GM12878 (cell line): Measurements from ENCODE around the gene PIK3C3. TPM values are rescaled to one million over a fixed set of nuclear protein-coding genes. Genes with fewer than 3 reads are reported as not detected.

Experiments used
- ATAC-seq: fragments of 200-7000 bp; cut with Tn5 transposase; 3 replicates; pipeline ENCODE4 v1.9.1; 2020; ENCODE audit warnings: mild to moderate bottlenecking, moderate library complexity
- BruUV-seq: library from RNA; stranded (reverse); fragments of 400-500 nt; replicated peaks from 2 replicates; lab custom pipeline; 2021; lab: Mats Ljungman, UMichigan
- CTCF ChIA-PET: fragments of 300-600 bp; sonication (Branson Sonifier 250); formaldehyde crosslinking; extraction: SDS; loops from one replicate; lab custom pipeline; 2021; ENCODE audit warnings: inconsistent platforms; lab: Yijun Ruan, JAX
- POLR2A ChIA-PET: fragments of 350-600 bp; formaldehyde crosslinking; extraction: SDS; loops from one replicate; lab custom pipeline; 2021; ENCODE audit warnings: inconsistent platforms; lab: Charles Lee
- RAD21 ChIA-PET: fragments of 300-600 bp; sonication (Branson Sonifier 250); formaldehyde crosslinking; loops from one replicate; lab custom pipeline; 2023; ENCODE audit warnings: antibody characterized with exemption; ENCODE audit not compliant: unreplicated experiment; lab: Charles Lee
- SMC1A ChIA-PET: fragments of 300-600 bp; sonication (Branson Sonifier 250); formaldehyde crosslinking; loops from one replicate; lab custom pipeline; 2023; ENCODE audit not compliant: unreplicated experiment, uncharacterized antibody; lab: Charles Lee
- DNase-seq: peaks from one replicate; pipeline ENCODE4 v3.0.0-alpha.2; 2011; ENCODE audit warnings: low read depth, low spot score
- FAIRE-seq: peaks from 3 replicates; lab custom pipeline; 2011; peaks lifted over from hg19 to GRCh38; lab: Jason Lieb, UNC
- H2AFZ ChIP-seq: 2 replicates; pipeline ENCODE4 v1.6.0; 2011; ENCODE audit warnings: low read depth, low read length, control low read depth; ENCODE audit not compliant: control insufficient read depth
- H3K27ac ChIP-seq: 2 replicates; pipeline ENCODE4 v1.5.1; 2011; ENCODE audit warnings: control low read depth; ENCODE audit not compliant: control insufficient read depth, insufficient read depth
- H3K27me3 ChIP-seq, 2 experiments: replicated peaks in 1 of 2; 2 replicates each; pipeline versions ENCODE4 v1.6.0 to v1.6.1; 2011; ENCODE audit warnings: low read length in 1 of 2; ENCODE audit not compliant: control insufficient read depth in 2 of 2, insufficient read depth in 2 of 2
- H3K36me3 ChIP-seq, 2 experiments: 2 replicates each; pipeline ENCODE4 v1.5.1; 2011; ENCODE audit warnings: low read length in 1 of 2; ENCODE audit not compliant: control insufficient read depth in 2 of 2, insufficient read depth in 2 of 2
- H3K4me1 ChIP-seq: 2 replicates; pipeline ENCODE4 v1.6.1; 2011; ENCODE audit warnings: mild to moderate bottlenecking, low read length, moderate library complexity, mixed read lengths; ENCODE audit not compliant: control insufficient read depth, insufficient read depth
- H3K4me2 ChIP-seq: 2 replicates; pipeline ENCODE4 v1.6.0; 2011; ENCODE audit warnings: control low read depth; ENCODE audit not compliant: control insufficient read depth, insufficient read depth
- H3K4me3 ChIP-seq: fragments of 200-600 bp; sonication (generic); 2 replicates; pipeline ENCODE4 v1.5.1; 2016
- H3K79me2 ChIP-seq: 2 replicates; pipeline ENCODE4 v1.6.0; 2011; ENCODE audit warnings: low read length; ENCODE audit not compliant: control insufficient read depth, insufficient read depth
- H3K9ac ChIP-seq: 2 replicates; pipeline ENCODE4 v1.8.0; 2011; ENCODE audit warnings: low read length, control low read depth, mixed read lengths; ENCODE audit not compliant: control insufficient read depth, insufficient read depth
- H3K9me3 ChIP-seq: replicated peaks from 3 replicates; pipeline ENCODE4 v1.5.1; 2011; ENCODE audit warnings: mild to moderate bottlenecking, low read length; ENCODE audit not compliant: control insufficient read depth, insufficient read depth
- H4K20me1 ChIP-seq: 2 replicates; pipeline ENCODE4 v1.6.0; 2011; ENCODE audit not compliant: control insufficient read depth, insufficient read depth
- CEBPZ ChIP-seq: fragments of 150-350 bp; IDR thresholded peaks from 2 replicates; pipeline ENCODE4 v1.6.1; 2016; ENCODE audit warnings: low read depth, low read length
- CTCF ChIP-seq, 3 experiments: IDR thresholded peaks in 2 of 3; conservative IDR thresholded peaks in 1 of 3; 2 replicates each; pipeline ENCODE4 v1.5.1; 2011; ENCODE audit warnings: low read depth in 3 of 3, low read length in 3 of 3, mild to moderate bottlenecking in 3 of 3, control low read depth in 2 of 3, moderate library complexity in 2 of 3, inconsistent platforms in 1 of 3, mixed read lengths in 1 of 3; ENCODE audit not compliant: control insufficient read depth in 2 of 3, insufficient read depth in 1 of 3; ENCODE audit errors: extremely low read depth in 1 of 3
- MTA2 ChIP-seq: fragments of 450-650 bp; IDR thresholded peaks from 2 replicates; pipeline ENCODE4 v1.6.1; 2016; ENCODE audit warnings: low read depth, mild to moderate bottlenecking, moderate library complexity
- POU2F2 ChIP-seq: IDR thresholded peaks from 3 replicates; pipeline ENCODE4 v1.6.1; 2011; ENCODE audit warnings: low read depth, mild to moderate bottlenecking, low read length, borderline replicate concordance
- RAD21 ChIP-seq: IDR thresholded peaks from 2 replicates; pipeline ENCODE4 v1.6.1; 2011; ENCODE audit warnings: mild to moderate bottlenecking, low read depth, low read length, moderate library complexity; ENCODE audit not compliant: insufficient read depth
- SMC3 ChIP-seq: IDR thresholded peaks from 2 replicates; pipeline ENCODE4 v1.6.1; 2011; ENCODE audit warnings: low read length, improper control_type of control experiment, borderline replicate concordance
- SRF ChIP-seq, 2 experiments: IDR thresholded peaks; 2 replicates each; pipeline ENCODE4 v1.6.1; 2011; ENCODE audit warnings: low read depth in 2 of 2, low read length in 2 of 2, mild to moderate bottlenecking in 1 of 2, moderate library complexity in 1 of 2
- STAT3 ChIP-seq: IDR thresholded peaks from 2 replicates; pipeline ENCODE4 v1.6.1; 2011; ENCODE audit warnings: low read depth, low read length, improper control_type of control experiment
- WRNIP1 ChIP-seq: IDR thresholded peaks from 2 replicates; pipeline ENCODE4 v1.6.1; 2011; ENCODE audit warnings: low read depth, low read length, improper control_type of control experiment, borderline replicate concordance
- WGBS: methylation state at CpG from one replicate; pipeline ENCODE4 v1.1.6; 2016; ENCODE audit warnings: low lambda C conversion rate; ENCODE audit not compliant: insufficient replicate concordance, insufficient coverage; ENCODE audit errors: missing lambda C conversion rate; 5-methylcytosine and 5-hydroxymethylcytosine counted together
- in situ Hi-C: fragments of 300-500 bp; cut with MboI; formaldehyde crosslinking; loops from 9 replicates; pipeline ENCODE4 v1.14.3; 2018; ENCODE audit warnings: mixed read lengths
- intact Hi-C: fragments of 100-400 bp; cut with micrococcal nuclease; formaldehyde crosslinking; loops from one replicate; pipeline ENCODE4 v1.14.2; 2022; ENCODE audit not compliant: unreplicated experiment
- polyA plus RNA-seq, 11 experiments: library from polyadenylated mRNA; depleted of rRNA in 4 of 11; unstranded in 6 of 11; stranded (reverse) in 5 of 11; fragments of >200 nt; fragmentation: Nextera tagmentation in 4 of 11; fragmentation: Illumina TruSeq in 1 of 11; extraction: Ambion mirVana in 4 of 11; extraction: Trizol in 1 of 11; gene quantifications; 1 replicate in 1 of 11; 2 replicates in 10 of 11; pipeline versions ENCODE4 v1.2.1 to v1.2.3, GENCODE V29; 2011 to 2016; ENCODE audit warnings: inconsistent platforms in 2 of 11, missing spikeins in 2 of 11, low read depth in 1 of 11
- total RNA-seq, 4 experiments: library from RNA; depleted of rRNA in 3 of 4; stranded (reverse); fragments of >200 nt in 3 of 4; fragmentation: Illumina TruSeq in 1 of 4; extraction: Trizol in 1 of 4; gene quantifications; 2 replicates each; pipeline versions ENCODE4 v1.2.1 to v1.2.3, GENCODE V29; 2013 to 2021
- TF ChIP-seq, protein P1 (sequence below): IDR thresholded peaks from 2 replicates; pipeline ENCODE4 v1.6.1; 2012; ENCODE audit warnings: mild to moderate bottlenecking, low read depth, low read length

PIK3C3 gene
- total and polyA plus RNA-seq, 10 of the 15 experiments (the other 5 are each of a cell fraction or from before 2014, with no cell fraction given) = 14.4 to 131 (median 32.4) TPM

DNA sequence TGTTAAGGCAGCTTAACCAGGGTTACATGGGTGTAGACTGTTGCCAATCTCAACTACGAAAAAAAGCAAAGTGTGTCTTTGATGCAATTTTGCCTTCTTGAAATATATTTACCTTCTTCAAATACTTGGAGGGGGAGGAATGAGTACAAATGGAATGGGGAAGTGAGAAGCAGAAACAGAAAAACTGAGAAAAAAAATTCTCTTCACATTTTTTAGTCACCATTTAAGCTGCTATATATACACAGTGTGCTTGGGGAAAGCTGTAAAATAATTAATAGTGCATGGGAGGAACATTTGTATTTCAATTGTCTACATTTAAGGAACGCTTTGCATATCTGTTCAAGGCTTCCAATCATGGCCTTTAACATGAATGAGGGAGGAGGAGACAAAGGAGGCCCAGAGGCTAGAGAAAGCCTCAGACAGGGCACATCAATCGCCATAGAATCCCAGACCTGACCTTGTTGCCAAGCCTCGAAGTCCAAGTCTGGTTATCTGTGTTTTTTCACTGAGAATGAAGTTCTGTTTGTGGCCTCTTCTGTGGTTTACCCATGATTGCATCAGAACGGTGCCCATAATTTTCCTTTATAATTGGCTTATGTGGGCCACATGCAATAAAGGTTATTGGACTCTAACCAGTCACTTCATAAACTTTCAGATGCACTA is 158.6 kb downstream of the PIK3C3 start (continued):
- no peak for TF ChIP-seq CEBPZ
- no peak for TF ChIP-seq POU2F2
- TF ChIP-seq WRNIP1 = no peak
- TF ChIP-seq MTA2 = peak; percentile 82

DNA sequence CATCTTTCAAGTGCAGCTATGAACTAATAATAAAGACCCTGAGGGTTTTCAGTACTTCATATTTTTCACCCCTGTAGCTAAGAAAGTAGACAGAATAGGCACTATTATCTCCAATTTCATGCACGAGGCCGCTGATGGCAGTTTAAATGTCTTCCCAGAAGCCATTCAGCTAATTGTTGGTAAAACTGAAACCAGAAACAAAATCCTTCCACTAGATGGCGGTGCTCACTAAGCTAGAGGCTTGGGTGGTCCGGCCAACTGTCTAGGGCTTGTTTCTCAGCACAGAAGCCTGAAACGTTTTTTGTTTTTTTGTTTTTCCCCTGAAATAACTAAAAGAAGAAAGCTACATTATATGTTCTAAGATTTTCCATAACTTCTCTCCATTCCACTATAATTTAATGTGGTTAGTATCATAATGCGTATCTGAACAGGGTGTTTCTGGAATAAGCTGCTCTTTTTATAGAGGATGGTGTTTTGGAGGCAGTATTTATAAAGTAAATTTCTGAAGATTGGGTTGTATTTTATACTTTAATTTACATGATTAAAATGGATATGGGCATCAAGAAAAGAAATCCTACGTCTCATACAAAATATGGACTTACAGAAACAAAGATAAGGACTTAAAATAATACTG is 159.4 kb downstream of the PIK3C3 start:
- CTCF ChIA-PET = interaction anchor here (0.6 to 7.3 kb wide), 89 partner anchors 8 to 1790 kb away, joined by 3 to 204 read pairs (median 4); partner anchors contain the start of gene SYT4
- Histone ChIP-seq H3K4me1 (peaks cover 11% of the 10 kb centered on the region), H3K79me2 (no peaks in the 10 kb centered on the region), H4K20me1 (no peaks in the 10 kb centered on the region), H3K9me3 (no peaks in the 10 kb centered on the region), H3K4me3 (no peak overlapping the region), H3K27me3 (no peaks in the 10 kb centered on the region), H3K36me3 (no peaks in the 10 kb centered on the region), H3K4me2 (peak overlapping the region; percentile 28), H2AFZ (peak overlapping the region; percentile 39), H3K9ac (no peak overlapping the region), H3K27ac (no peak overlapping the region; the same call in 1 of the 2 replicates)
- FAIRE-seq (peak; percentile 83), DNase-seq (peak; percentile 42), ATAC-seq (peak; percentile 96)
- in situ Hi-C loops = loop anchor here (25.0 kb wide), 1 partner anchor 1448 kb away; no protein-coding TSS in a partner anchor
- RAD21 ChIA-PET = interaction anchor here (0.7 to 5.0 kb wide), 58 partner anchors 9 to 1479 kb away, joined by 3 to 115 read pairs (median 4); no protein-coding TSS in a partner anchor
- SMC1A ChIA-PET = interaction anchor here (0.7 to 9.7 kb wide), 61 partner anchors 9 to 1282 kb away, joined by 3 to 191 read pairs (median 4); partner anchors contain the start of gene SYT4
- no TSS peak for BruUV-seq
- intact Hi-C loops = loop anchor here (1.0 to 10.0 kb wide), 8 partner anchors 74 to 1470 kb away; no protein-coding TSS in a partner anchor
- 28% methylated on average over 7 of the region's 7 CpGs for WGBS
- POLR2A ChIA-PET = interaction anchor here (0.6 to 1.3 kb wide), 8 partner anchors 9 to 165 kb away, joined by 3 to 7 read pairs (median 3); no protein-coding TSS in a partner anchor
- peak; percentile 77 to 93 (median 84) for TF ChIP-seq CTCF (IDR thresholded peaks at IDR 0.05 in 2 of 3, conservative IDR thresholded peaks at IDR 0.05 in 1 of 3; ENCODE audit: control insufficient read depth in 2 of 3, extremely low read depth in 1 of 3, insufficient read depth in 1 of 3, low read depth in 3 of 3, low read length in 3 of 3)
- peak; percentile 99 for TF ChIP-seq RAD21
- TF ChIP-seq, protein P1, sequence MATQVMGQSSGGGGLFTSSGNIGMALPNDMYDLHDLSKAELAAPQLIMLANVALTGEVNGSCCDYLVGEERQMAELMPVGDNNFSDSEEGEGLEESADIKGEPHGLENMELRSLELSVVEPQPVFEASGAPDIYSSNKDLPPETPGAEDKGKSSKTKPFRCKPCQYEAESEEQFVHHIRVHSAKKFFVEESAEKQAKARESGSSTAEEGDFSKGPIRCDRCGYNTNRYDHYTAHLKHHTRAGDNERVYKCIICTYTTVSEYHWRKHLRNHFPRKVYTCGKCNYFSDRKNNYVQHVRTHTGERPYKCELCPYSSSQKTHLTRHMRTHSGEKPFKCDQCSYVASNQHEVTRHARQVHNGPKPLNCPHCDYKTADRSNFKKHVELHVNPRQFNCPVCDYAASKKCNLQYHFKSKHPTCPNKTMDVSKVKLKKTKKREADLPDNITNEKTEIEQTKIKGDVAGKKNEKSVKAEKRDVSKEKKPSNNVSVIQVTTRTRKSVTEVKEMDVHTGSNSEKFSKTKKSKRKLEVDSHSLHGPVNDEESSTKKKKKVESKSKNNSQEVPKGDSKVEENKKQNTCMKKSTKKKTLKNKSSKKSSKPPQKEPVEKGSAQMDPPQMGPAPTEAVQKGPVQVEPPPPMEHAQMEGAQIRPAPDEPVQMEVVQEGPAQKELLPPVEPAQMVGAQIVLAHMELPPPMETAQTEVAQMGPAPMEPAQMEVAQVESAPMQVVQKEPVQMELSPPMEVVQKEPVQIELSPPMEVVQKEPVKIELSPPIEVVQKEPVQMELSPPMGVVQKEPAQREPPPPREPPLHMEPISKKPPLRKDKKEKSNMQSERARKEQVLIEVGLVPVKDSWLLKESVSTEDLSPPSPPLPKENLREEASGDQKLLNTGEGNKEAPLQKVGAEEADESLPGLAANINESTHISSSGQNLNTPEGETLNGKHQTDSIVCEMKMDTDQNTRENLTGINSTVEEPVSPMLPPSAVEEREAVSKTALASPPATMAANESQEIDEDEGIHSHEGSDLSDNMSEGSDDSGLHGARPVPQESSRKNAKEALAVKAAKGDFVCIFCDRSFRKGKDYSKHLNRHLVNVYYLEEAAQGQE = no peak
- TF ChIP-seq STAT3 = no peak; the same call in 1 of the 2 replicates
- 0 out of 3 replicates have a peak, but pooled peaks have one; percentile 36 for TF ChIP-seq POU2F2
- TF ChIP-seq SRF (IDR thresholded peaks at IDR 0.05; ENCODE audit: low read depth in 2 of 2, low read length in 2 of 2) = no peak
- peak; percentile 90 for TF ChIP-seq SMC3
